T47D (cell line): ENCODE results near the gene CPOX.

ENCODE experiments used
- DNase-seq, 2 experiments: peaks; one replicate each; pipeline versions ENCODE4 v3.0.0 to v3.0.0-alpha.2; 2011 to 2012; ENCODE audit warnings: low read depth in 1 of 2, low spot score in 1 of 2
- JUND ChIP-seq: IDR thresholded peaks from 2 replicates; pipeline ENCODE4 v1.6.1; 2012; ENCODE audit warnings: low read depth
- in situ Hi-C: cut with HindIII; loops from 2 replicates; pipeline ENCODE4 v1.10.0; 2016; ENCODE audit warnings: low sequenced_read_pairs, low pct_unique_long_range_greater_than_20kb

The CPOX gene

DNA sequence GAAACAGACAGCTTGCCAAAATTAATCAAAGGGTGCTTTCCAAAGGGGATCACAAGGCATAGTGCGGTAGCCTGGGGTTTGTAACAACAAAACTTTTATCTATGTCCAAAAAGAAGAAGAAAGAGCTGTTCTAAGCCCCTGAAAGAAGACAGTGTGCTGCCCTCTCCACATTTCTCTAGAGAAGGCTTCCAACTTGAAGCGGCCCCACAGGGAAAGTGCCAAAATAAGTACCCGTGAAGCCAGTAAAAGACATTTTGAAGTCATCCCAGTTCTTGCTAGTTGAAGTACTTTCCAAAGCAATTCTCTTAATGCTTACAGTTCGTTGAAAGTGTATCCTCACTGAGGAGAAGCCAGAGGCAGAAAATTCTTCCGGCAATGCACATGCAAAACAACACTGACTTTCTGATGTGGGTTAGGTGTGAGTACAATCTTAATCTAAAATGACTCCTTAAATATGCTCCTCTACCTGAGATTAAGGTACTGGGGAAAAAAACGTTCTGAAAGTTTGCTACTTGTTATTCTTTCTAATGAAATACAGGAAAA, 40.3 kb downstream of the CPOX start:
- TF ChIP-seq JUND, result no peak
- in situ Hi-C loops, result no loop called here
- no peak for DNase-seq

DNA sequence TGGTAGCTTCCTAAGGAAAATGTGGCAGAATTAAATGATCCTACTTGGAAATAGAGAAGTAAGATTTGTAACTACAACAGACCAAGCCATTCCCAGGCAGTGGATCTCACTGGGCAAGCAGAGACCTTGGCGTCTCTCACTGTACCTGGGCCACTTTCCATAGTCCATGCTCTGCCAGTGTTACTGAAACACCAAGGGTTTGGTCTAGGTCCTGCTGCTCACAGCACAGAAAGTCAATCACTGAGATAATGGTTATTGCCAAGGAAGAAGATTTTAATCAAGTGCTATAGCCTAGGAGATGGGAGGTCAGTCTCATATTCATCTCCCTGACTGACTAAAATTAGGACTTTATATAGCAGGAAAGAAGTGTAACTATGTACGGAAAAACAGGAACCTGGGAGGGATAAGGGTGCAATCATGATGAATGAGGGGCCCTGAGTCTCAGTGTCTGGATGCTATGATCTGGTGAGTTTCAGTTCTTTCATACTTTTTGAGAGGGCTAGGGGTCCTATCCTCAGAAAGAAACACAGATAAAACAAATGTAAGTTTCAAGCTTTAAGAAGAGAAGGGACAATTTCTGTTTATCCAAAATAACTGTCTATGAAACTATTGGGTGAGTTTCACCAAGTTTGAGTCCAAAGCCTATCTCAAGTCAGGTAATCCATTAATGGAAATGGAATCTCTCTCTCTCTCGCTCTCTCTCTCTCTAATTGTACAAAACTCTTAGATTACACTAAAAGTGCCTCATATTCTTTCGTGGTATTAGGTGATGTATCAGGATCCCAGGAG, 41.0 kb downstream of the CPOX start:
- in situ Hi-C loops, result no loop called here
- DNase-seq, result no peak
- no peak for TF ChIP-seq JUND

DNA sequence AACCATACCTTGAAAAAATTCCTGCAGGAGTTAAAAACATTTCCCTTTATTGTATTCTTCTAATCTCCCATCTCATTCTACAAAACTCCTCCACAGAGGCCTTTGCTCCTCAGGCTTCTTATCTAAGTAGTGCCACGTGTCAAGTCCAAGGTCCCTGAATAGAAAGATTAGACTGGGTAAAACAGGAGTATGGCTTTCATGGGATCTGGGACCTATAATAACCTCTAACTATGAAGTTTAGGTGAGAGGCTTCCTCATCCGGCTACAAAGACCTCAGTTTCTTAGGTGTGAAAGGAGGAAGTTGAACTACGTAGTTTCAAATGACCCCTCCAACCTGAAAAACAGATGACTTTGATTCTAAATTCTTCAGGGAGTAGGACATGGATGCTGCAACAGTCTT, 41.7 kb downstream of the CPOX start:
- in situ Hi-C loops, result no loop called here
- no peak for DNase-seq
- no peak for TF ChIP-seq JUND

DNA sequence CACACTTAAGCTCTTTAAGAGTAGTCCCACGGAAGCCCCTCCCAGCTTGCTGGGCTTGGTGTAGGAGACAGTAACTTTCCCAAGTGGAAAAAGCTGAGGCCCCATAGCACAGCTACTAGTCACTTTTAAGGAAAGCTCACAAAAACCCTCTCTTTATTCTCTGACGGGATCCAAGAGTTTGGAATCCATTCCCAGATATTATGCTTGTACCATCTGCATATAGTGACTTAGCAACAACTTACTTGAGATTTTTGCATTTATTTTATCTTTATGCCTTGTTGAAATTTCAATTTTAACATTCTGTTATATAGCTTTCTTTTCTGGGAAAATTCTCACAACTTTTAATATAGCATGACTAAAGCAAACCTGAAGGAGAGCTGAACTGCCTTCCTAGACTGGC, 42.2 kb downstream of the CPOX start:
- no peak for TF ChIP-seq JUND
- in situ Hi-C loops, result no loop called here
- DNase-seq, result no peak

- DNase-seq, result no peak
- in situ Hi-C loops, result no loop called here
- no peak for TF ChIP-seq JUND
Measured at GRCh38 chr3:98550833-98551232, 42.6 kb downstream of the CPOX start.

- TF ChIP-seq JUND, result no peak
- in situ Hi-C loops, result no loop called here
- no peak for DNase-seq
Measured at GRCh38 chr3:98548544-98548943, 44.9 kb downstream of the CPOX start.

GRCh38 chr3:98545940-98546339, 47.5 kb downstream of the CPOX start:
- TF ChIP-seq JUND, result no peak
- no peak for DNase-seq
- in situ Hi-C loops, result no loop called here

- no peak for TF ChIP-seq JUND
- in situ Hi-C loops, result no loop called here
- no peak for DNase-seq
Measured at GRCh38 chr3:98542623-98543022, 50.8 kb downstream of the CPOX start.

DNA sequence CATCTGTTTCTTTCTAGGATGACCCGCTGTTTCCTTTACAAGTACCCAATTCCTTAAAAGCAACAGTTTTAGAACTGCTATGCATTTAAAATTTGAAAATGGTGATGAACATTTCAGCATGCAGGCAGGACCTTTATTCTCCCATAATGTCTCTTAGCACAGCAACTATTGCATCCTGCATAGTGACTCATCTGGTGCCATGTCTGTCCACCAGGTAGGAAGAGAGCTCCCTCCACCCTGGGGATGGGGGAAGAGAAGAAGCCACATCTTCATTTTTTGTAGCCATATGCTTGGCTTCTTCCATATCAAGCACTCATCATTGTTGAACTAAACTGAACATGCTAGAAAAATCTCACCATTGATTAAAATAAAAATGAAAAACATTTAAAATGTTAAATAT, 51.7 kb downstream of the CPOX start:
- in situ Hi-C loops, result no loop called here
- TF ChIP-seq JUND, result no peak
- DNase-seq, result no peak

DNA sequence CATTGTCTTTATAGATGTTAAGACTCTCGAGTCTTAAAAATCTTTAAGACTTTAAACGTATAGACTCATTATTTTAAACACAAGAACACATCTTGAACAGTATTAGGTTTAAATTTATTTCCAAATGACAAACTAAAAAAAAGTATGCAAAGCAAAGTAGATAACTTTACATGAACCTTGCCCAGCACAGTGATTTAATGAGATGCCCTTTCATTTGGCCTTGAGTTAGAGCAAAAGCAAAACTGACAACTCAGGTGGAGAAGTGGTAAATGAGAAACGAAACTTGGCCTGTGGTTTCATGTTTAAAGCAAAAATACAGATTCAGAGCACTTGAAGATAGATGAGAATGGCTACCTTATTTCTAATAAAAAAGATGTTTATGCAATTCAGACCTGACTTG, 53.1 kb downstream of the CPOX start:
- no peak for TF ChIP-seq JUND
- in situ Hi-C loops, result no loop called here
- DNase-seq, result no peak

DNA sequence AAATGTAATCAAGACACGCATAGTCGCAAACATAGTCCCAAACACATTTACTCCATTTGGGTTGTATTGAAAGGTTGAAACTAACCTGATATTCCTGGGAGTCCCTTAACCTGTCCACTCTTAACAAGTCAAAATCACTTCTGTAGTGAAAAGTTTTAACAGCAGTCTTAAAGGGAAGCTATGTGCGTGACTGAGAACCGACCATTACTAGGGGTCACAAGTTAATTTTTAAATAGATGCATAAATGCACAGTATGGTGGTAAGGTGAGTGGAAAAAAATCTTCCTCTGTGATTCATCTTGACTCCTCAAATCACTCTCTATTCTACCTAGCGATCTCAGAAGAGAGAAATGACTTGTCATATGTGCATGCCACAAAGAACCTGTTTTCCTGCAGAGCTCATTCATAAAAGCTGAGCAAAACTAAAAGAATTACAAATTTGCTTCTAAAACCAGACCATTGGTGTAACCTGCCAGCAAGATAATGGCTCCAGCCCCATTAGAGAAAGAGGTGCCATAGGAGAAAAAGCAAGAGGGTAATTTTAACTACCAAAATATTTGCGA, 56.9 kb downstream of the CPOX start:
- no peak for DNase-seq
- in situ Hi-C loops, result no loop called here
- no peak for TF ChIP-seq JUND

GRCh38 chr3:98534734-98535133, 58.7 kb downstream of the CPOX start:
- DNase-seq, result no peak
- in situ Hi-C loops, result no loop called here
- no peak for TF ChIP-seq JUND

DNA sequence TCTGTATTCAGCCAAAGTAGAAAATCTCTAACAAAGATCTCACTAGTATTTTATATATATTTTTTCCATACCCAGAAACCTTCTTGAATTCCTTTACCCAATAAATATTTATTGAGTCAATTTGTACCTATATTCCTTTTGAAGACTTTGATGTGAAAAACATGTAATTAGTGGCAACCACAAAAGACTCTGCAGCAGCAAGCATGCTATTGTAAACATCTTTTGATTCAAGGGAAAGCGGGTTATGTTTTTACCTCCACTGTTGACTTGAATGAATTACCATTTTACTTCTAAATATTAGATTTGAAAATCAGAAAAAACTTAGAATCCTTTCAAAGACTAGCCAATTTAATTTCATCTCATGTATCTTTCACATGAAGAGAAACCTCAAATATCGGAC, 59.2 kb downstream of the CPOX start:
- in situ Hi-C loops, result no loop called here
- no peak for DNase-seq
- no peak for TF ChIP-seq JUND
